WTC11 (cell line): Measurements from ENCODE around the gene AKAIN1. TPM values are rescaled to one million over a fixed set of nuclear protein-coding genes. Genes with fewer than 3 reads are reported as not detected.

Experiments used
- ATAC-seq: fragments of 200-7000 bp; cut with Tn5 transposase; 2 replicates; pipeline ENCODE4 v1.10.0; 2021; ENCODE audit warnings: mild to moderate bottlenecking, moderate library complexity
- CTCF ChIA-PET: fragments of 300-600 bp; sonication (Branson Sonifier 250); formaldehyde crosslinking; loops from one replicate; lab custom pipeline; 2021; ENCODE audit warnings: antibody characterized with exemption; lab: Charles Lee
- POLR2A ChIA-PET: fragments of 350-600 bp; sonication (Branson Sonifier 250); formaldehyde crosslinking; loops from one replicate; lab custom pipeline; 2021; ENCODE audit warnings: antibody characterized with exemption; lab: Charles Lee
- DNase-seq: peaks from one replicate; pipeline ENCODE4 v3.0.0; 2021; ENCODE audit warnings: low spot score
- H3K27ac Mint-ChIP-seq: 2 replicates; pipeline ENCODE4 v1.8.0; 2021; ENCODE audit warnings: mixed read lengths
- H3K27me3 Mint-ChIP-seq: 2 replicates; pipeline ENCODE4 v1.8.0; 2021; ENCODE audit warnings: low read depth, mild to moderate bottlenecking, moderate library complexity, mixed read lengths
- H3K36me3 Mint-ChIP-seq: 2 replicates; pipeline ENCODE4 v1.8.0; 2021; ENCODE audit warnings: mixed read lengths
- H3K4me1 Mint-ChIP-seq: 2 replicates; pipeline ENCODE4 v1.8.0; 2022; ENCODE audit warnings: mixed read lengths
- H3K4me3 Mint-ChIP-seq: 2 replicates; pipeline ENCODE4 v1.8.0; 2021; ENCODE audit warnings: mild to moderate bottlenecking, moderate library complexity, mixed read lengths
- H3K9me3 Mint-ChIP-seq: 2 replicates; pipeline ENCODE4 v1.8.0; 2021; ENCODE audit warnings: mixed read lengths
- FOXK1 ChIP-seq: sonication (generic); formaldehyde crosslinking; IDR thresholded peaks from 2 replicates; pipeline ENCODE4 v1.8.0; 2022; ENCODE audit warnings: mild to moderate bottlenecking, moderate library complexity, missing genetic modification reagents
- RELA ChIP-seq: sonication (generic); formaldehyde crosslinking; IDR thresholded peaks from 2 replicates; pipeline ENCODE4 v1.8.1; 2022; ENCODE audit warnings: missing genetic modification reagents, mild to moderate bottlenecking, borderline replicate concordance
- total RNA-seq: library from RNA; stranded (reverse); gene quantifications from 3 replicates; pipeline ENCODE4 v1.2.3, GENCODE V29; 2021
- TF ChIP-seq, protein P1 (sequence below): fragments of 250-450 bp; sonication (Bioruptor Pico); conservative IDR thresholded peaks from 2 replicates; pipeline ENCODE4 v1.9.0; 2021; ENCODE audit warnings: mild to moderate bottlenecking
- TF ChIP-seq, protein P2 (sequence below): sonication (generic); formaldehyde crosslinking; IDR thresholded peaks from 2 replicates; pipeline ENCODE4 v1.8.0; 2022; ENCODE audit warnings: mild to moderate bottlenecking, missing genetic modification reagents
- TF ChIP-seq, protein P3 (sequence below): sonication (generic); formaldehyde crosslinking; IDR thresholded peaks from 2 replicates; pipeline ENCODE4 v1.8.0; 2023; ENCODE audit warnings: missing genetic modification reagents, mild to moderate bottlenecking, borderline replicate concordance
- TF ChIP-seq, protein P4 (sequence below): sonication (generic); formaldehyde crosslinking; conservative IDR thresholded peaks from 2 replicates; pipeline ENCODE4 v1.8.1; 2023; ENCODE audit warnings: mild to moderate bottlenecking, low read depth, missing genetic modification reagents, moderate library complexity
- TF ChIP-seq, protein P5 (sequence below): sonication (generic); formaldehyde crosslinking; IDR thresholded peaks from 2 replicates; pipeline ENCODE4 v1.8.0; 2023; ENCODE audit warnings: mild to moderate bottlenecking, missing genetic modification reagents
- TF ChIP-seq, protein P6 (sequence below): sonication (generic); formaldehyde crosslinking; IDR thresholded peaks from 2 replicates; pipeline ENCODE4 v1.8.1; 2022; ENCODE audit warnings: mild to moderate bottlenecking, moderate library complexity, missing genetic modification reagents
- TF ChIP-seq, protein P7 (sequence below): fragments of 250-450 bp; sonication (Bioruptor Pico); IDR thresholded peaks from 2 replicates; pipeline ENCODE4 v1.9.0; 2021; ENCODE audit warnings: mild to moderate bottlenecking
- TF ChIP-seq, protein P8 (sequence below): sonication (generic); formaldehyde crosslinking; IDR thresholded peaks from 2 replicates; pipeline ENCODE4 v1.8.0; 2022; ENCODE audit warnings: mild to moderate bottlenecking, missing genetic modification reagents
- TF ChIP-seq, protein P9 (sequence below): sonication (generic); formaldehyde crosslinking; IDR thresholded peaks from 2 replicates; pipeline ENCODE4 v1.8.1; 2022; ENCODE audit warnings: mild to moderate bottlenecking, missing genetic modification reagents, moderate library complexity, borderline replicate concordance

The AKAIN1 gene
- total RNA-seq, 1 experiment from 2014 or later = not detected

DNA sequence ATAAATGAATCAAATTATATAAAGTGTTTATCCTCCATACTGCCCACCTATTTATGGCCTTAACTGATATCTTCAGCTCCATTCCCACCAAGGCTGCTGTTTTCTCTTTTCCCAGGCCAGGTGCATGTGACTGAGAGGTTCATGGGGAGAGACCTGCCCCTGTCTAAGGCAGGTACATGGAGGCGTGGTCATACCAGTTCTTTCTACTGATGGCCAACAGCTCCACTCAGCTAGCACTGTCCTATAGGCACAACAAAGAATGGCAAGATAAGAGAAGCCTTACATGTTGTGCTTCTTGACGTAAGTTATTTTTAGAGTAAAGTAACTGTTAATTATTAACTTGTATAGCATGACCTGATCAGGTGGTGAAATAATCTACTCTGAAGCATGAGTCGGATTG lies 16.8 kb downstream of the AKAIN1 start:
- no peaks in the 10 kb centered on the region for H3K9me3 Mint-ChIP-seq
- no peak overlapping the region for H3K4me3 Mint-ChIP-seq
- no peak overlapping the region for H3K27ac Mint-ChIP-seq
- no peaks in the 10 kb centered on the region for H3K36me3 Mint-ChIP-seq
- CTCF ChIA-PET = no interaction called here
- DNase-seq (no peak), ATAC-seq (no peak; the same call in 1 of the 2 replicates)
- POLR2A ChIA-PET = no interaction called here
- 0 out of 2 replicates have a peak, but pooled peaks cover 4% of the 10 kb centered on the region for H3K27me3 Mint-ChIP-seq
- TF ChIP-seq, protein P1, sequence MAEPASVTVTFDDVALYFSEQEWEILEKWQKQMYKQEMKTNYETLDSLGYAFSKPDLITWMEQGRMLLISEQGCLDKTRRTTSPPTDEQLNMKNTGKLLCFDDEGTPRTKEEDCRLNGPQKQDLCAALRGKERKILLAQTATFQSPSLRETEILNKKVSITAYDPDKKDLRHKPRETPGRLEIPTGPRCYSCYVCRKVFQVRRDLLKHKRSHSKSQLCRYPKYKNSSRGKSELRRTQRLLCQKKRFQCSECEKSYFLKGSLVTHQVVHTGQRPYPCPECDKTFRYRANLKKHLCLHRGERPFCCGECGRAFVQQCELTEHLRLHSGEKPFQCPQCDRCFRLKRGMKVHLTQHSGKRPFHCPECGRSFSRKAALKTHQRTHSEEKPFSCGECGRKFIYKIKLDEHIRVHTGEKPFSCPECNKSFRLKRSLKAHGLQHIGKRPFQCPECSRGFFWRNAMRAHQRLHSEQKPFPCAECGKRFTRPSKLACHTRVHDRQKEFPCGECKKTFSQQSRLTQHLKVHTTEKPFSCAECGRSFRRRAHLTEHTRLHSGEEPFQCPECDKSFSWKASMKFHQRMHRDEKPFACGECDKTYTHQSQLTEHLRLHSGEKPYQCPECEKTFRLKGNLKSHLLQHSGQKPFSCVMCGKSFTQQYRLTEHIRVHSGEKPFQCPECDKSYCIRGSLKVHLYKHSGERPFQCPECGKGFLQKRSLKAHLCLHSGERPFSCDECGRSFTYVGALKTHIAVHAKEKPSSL (CRISPR knock-in tag) = no peak
- TF ChIP-seq, protein P2, sequence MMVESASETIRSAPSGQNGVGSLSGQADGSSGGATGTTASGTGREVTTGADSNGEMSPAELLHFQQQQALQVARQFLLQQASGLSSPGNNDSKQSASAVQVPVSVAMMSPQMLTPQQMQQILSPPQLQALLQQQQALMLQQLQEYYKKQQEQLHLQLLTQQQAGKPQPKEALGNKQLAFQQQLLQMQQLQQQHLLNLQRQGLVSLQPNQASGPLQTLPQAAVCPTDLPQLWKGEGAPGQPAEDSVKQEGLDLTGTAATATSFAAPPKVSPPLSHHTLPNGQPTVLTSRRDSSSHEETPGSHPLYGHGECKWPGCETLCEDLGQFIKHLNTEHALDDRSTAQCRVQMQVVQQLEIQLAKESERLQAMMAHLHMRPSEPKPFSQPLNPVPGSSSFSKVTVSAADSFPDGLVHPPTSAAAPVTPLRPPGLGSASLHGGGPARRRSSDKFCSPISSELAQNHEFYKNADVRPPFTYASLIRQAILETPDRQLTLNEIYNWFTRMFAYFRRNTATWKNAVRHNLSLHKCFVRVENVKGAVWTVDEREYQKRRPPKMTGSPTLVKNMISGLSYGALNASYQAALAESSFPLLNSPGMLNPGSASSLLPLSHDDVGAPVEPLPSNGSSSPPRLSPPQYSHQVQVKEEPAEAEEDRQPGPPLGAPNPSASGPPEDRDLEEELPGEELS (CRISPR knock-in tag) = no peak
- TF ChIP-seq, protein P3, sequence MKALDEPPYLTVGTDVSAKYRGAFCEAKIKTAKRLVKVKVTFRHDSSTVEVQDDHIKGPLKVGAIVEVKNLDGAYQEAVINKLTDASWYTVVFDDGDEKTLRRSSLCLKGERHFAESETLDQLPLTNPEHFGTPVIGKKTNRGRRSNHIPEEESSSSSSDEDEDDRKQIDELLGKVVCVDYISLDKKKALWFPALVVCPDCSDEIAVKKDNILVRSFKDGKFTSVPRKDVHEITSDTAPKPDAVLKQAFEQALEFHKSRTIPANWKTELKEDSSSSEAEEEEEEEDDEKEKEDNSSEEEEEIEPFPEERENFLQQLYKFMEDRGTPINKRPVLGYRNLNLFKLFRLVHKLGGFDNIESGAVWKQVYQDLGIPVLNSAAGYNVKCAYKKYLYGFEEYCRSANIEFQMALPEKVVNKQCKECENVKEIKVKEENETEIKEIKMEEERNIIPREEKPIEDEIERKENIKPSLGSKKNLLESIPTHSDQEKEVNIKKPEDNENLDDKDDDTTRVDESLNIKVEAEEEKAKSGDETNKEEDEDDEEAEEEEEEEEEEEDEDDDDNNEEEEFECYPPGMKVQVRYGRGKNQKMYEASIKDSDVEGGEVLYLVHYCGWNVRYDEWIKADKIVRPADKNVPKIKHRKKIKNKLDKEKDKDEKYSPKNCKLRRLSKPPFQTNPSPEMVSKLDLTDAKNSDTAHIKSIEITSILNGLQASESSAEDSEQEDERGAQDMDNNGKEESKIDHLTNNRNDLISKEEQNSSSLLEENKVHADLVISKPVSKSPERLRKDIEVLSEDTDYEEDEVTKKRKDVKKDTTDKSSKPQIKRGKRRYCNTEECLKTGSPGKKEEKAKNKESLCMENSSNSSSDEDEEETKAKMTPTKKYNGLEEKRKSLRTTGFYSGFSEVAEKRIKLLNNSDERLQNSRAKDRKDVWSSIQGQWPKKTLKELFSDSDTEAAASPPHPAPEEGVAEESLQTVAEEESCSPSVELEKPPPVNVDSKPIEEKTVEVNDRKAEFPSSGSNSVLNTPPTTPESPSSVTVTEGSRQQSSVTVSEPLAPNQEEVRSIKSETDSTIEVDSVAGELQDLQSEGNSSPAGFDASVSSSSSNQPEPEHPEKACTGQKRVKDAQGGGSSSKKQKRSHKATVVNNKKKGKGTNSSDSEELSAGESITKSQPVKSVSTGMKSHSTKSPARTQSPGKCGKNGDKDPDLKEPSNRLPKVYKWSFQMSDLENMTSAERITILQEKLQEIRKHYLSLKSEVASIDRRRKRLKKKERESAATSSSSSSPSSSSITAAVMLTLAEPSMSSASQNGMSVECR (CRISPR knock-in tag) = no peak
- TF ChIP-seq, protein P4, sequence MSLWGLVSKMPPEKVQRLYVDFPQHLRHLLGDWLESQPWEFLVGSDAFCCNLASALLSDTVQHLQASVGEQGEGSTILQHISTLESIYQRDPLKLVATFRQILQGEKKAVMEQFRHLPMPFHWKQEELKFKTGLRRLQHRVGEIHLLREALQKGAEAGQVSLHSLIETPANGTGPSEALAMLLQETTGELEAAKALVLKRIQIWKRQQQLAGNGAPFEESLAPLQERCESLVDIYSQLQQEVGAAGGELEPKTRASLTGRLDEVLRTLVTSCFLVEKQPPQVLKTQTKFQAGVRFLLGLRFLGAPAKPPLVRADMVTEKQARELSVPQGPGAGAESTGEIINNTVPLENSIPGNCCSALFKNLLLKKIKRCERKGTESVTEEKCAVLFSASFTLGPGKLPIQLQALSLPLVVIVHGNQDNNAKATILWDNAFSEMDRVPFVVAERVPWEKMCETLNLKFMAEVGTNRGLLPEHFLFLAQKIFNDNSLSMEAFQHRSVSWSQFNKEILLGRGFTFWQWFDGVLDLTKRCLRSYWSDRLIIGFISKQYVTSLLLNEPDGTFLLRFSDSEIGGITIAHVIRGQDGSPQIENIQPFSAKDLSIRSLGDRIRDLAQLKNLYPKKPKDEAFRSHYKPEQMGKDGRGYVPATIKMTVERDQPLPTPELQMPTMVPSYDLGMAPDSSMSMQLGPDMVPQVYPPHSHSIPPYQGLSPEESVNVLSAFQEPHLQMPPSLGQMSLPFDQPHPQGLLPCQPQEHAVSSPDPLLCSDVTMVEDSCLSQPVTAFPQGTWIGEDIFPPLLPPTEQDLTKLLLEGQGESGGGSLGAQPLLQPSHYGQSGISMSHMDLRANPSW (CRISPR knock-in tag) = no peak
- TF ChIP-seq RELA (no peak), FOXK1 (CRISPR knock-in tag) (no peak)
- TF ChIP-seq, protein P5, sequence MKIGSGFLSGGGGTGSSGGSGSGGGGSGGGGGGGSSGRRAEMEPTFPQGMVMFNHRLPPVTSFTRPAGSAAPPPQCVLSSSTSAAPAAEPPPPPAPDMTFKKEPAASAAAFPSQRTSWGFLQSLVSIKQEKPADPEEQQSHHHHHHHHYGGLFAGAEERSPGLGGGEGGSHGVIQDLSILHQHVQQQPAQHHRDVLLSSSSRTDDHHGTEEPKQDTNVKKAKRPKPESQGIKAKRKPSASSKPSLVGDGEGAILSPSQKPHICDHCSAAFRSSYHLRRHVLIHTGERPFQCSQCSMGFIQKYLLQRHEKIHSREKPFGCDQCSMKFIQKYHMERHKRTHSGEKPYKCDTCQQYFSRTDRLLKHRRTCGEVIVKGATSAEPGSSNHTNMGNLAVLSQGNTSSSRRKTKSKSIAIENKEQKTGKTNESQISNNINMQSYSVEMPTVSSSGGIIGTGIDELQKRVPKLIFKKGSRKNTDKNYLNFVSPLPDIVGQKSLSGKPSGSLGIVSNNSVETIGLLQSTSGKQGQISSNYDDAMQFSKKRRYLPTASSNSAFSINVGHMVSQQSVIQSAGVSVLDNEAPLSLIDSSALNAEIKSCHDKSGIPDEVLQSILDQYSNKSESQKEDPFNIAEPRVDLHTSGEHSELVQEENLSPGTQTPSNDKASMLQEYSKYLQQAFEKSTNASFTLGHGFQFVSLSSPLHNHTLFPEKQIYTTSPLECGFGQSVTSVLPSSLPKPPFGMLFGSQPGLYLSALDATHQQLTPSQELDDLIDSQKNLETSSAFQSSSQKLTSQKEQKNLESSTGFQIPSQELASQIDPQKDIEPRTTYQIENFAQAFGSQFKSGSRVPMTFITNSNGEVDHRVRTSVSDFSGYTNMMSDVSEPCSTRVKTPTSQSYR = no peak
- TF ChIP-seq, protein P6, sequence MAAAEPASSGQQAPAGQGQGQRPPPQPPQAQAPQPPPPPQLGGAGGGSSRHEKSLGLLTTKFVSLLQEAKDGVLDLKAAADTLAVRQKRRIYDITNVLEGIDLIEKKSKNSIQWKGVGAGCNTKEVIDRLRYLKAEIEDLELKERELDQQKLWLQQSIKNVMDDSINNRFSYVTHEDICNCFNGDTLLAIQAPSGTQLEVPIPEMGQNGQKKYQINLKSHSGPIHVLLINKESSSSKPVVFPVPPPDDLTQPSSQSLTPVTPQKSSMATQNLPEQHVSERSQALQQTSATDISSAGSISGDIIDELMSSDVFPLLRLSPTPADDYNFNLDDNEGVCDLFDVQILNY = no peak
- TF ChIP-seq, protein P7, sequence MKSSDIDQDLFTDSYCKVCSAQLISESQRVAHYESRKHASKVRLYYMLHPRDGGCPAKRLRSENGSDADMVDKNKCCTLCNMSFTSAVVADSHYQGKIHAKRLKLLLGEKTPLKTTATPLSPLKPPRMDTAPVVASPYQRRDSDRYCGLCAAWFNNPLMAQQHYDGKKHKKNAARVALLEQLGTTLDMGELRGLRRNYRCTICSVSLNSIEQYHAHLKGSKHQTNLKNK = no peak
- TF ChIP-seq, protein P8, sequence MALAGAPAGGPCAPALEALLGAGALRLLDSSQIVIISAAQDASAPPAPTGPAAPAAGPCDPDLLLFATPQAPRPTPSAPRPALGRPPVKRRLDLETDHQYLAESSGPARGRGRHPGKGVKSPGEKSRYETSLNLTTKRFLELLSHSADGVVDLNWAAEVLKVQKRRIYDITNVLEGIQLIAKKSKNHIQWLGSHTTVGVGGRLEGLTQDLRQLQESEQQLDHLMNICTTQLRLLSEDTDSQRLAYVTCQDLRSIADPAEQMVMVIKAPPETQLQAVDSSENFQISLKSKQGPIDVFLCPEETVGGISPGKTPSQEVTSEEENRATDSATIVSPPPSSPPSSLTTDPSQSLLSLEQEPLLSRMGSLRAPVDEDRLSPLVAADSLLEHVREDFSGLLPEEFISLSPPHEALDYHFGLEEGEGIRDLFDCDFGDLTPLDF (CRISPR knock-in tag) = no peak
- TF ChIP-seq, protein P9, sequence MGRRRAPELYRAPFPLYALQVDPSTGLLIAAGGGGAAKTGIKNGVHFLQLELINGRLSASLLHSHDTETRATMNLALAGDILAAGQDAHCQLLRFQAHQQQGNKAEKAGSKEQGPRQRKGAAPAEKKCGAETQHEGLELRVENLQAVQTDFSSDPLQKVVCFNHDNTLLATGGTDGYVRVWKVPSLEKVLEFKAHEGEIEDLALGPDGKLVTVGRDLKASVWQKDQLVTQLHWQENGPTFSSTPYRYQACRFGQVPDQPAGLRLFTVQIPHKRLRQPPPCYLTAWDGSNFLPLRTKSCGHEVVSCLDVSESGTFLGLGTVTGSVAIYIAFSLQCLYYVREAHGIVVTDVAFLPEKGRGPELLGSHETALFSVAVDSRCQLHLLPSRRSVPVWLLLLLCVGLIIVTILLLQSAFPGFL (CRISPR knock-in tag) = no peak
- H3K4me1 Mint-ChIP-seq = 0 out of 2 replicates have a peak, but pooled peaks cover 4% of the 10 kb centered on the region
